HEK293 (cell line): Measurements from ENCODE around the gene LRP6.

ENCODE experiments used
- CTCF ChIA-PET: fragments of 350-600 bp; formaldehyde crosslinking; extraction: SDS; loops from one replicate; lab custom pipeline; 2021; ENCODE audit warnings: antibody characterized with exemption; lab: Yijun Ruan, JAX
- POLR2A ChIA-PET: fragments of 300-600 bp; formaldehyde crosslinking; extraction: SDS; loops from one replicate; lab custom pipeline; 2020; ENCODE audit warnings: antibody characterized with exemption, inconsistent platforms; lab: Yijun Ruan, JAX
- H3K27ac ChIP-seq: fragments of 200-500 bp; sonication (Bioruptor generic); 2 replicates; pipeline ENCODE4 v1.5.1; 2014; ENCODE audit warnings: low read depth, low read length, control low read depth, inconsistent platforms; ENCODE audit errors: extremely low read depth
- H3K36me3 ChIP-seq, 2 experiments: fragments of 200-500 bp in 1 of 2; sonication (Bioruptor generic) in 1 of 2; 1 replicate in 1 of 2; 2 replicates in 1 of 2; pipeline ENCODE4 v1.5.1; 2014 to 2017; ENCODE audit warnings: inconsistent platforms in 2 of 2, low read length in 2 of 2; ENCODE audit not compliant: control insufficient read depth in 2 of 2, insufficient read depth in 1 of 2
- H3K4me1 ChIP-seq: fragments of 200-500 bp; sonication (Bioruptor generic); 2 replicates; pipeline ENCODE4 v1.5.1; 2014; ENCODE audit warnings: mild to moderate bottlenecking, low read length, inconsistent platforms; ENCODE audit not compliant: control insufficient read depth, insufficient read depth
- H3K4me3 ChIP-seq: 2 replicates; pipeline ENCODE4 v1.5.1; 2011; ENCODE audit warnings: low read depth, mild to moderate bottlenecking, control low read depth, low read length, moderate library complexity
- H3K9me3 ChIP-seq: fragments of 200-500 bp; sonication (Bioruptor generic); 2 replicates; pipeline ENCODE4 v1.5.1; 2014; ENCODE audit warnings: low read depth, low read length, inconsistent platforms; ENCODE audit not compliant: control insufficient read depth, insufficient read depth
- AEBP2 ChIP-seq: fragments of 450-650 bp; formaldehyde crosslinking; IDR thresholded peaks from 2 replicates; pipeline ENCODE4 v1.5.1; 2016; ENCODE audit warnings: missing biosample characterization, missing genetic modification characterization, borderline replicate concordance
- SCRT2 ChIP-seq: fragments of 450-650 bp; formaldehyde crosslinking; IDR thresholded peaks from 2 replicates; pipeline ENCODE4 v1.5.1; 2016; ENCODE audit warnings: missing biosample characterization, missing genetic modification characterization
- SP7 ChIP-seq: fragments of 450-650 bp; formaldehyde crosslinking; IDR thresholded peaks from 2 replicates; pipeline ENCODE4 v1.5.1; 2016; ENCODE audit warnings: missing biosample characterization, missing genetic modification characterization
- ZBTB17 ChIP-seq: fragments of 450-650 bp; formaldehyde crosslinking; IDR thresholded peaks from 2 replicates; pipeline ENCODE4 v1.5.1; 2016; ENCODE audit warnings: missing biosample characterization, missing genetic modification characterization
- ZBTB44 ChIP-seq: fragments of 450-650 bp; IDR thresholded peaks from 2 replicates; pipeline ENCODE4 v1.5.1; 2018; ENCODE audit warnings: missing biosample characterization, mild to moderate bottlenecking, missing genetic modification characterization
- ZBTB48 ChIP-seq: fragments of 450-650 bp; formaldehyde crosslinking; IDR thresholded peaks from 2 replicates; pipeline ENCODE4 v1.5.1; 2016; ENCODE audit warnings: missing biosample characterization, missing genetic modification characterization
- ZBTB8A ChIP-seq: fragments of 450-650 bp; formaldehyde crosslinking; IDR thresholded peaks from 2 replicates; pipeline ENCODE4 v1.5.1; 2016; ENCODE audit warnings: missing biosample characterization, missing genetic modification characterization
- ZFP3 ChIP-seq: fragments of 450-650 bp; formaldehyde crosslinking; IDR thresholded peaks from 2 replicates; pipeline ENCODE4 v1.5.1; 2016; ENCODE audit warnings: low read depth, missing biosample characterization, missing genetic modification characterization
- ZIC2 ChIP-seq: fragments of 450-650 bp; formaldehyde crosslinking; IDR thresholded peaks from 2 replicates; pipeline ENCODE4 v1.5.1; 2016; ENCODE audit warnings: missing biosample characterization, missing genetic modification characterization
- ZNF138 ChIP-seq: fragments of 450-650 bp; formaldehyde crosslinking; IDR thresholded peaks from 2 replicates; pipeline ENCODE4 v1.5.1; 2016; ENCODE audit warnings: missing biosample characterization, missing genetic modification characterization, borderline replicate concordance
- ZNF2 ChIP-seq: fragments of 450-650 bp; formaldehyde crosslinking; IDR thresholded peaks from 2 replicates; pipeline ENCODE4 v1.5.1; 2016; ENCODE audit warnings: missing biosample characterization, missing genetic modification characterization
- ZNF335 ChIP-seq: fragments of 450-650 bp; formaldehyde crosslinking; conservative IDR thresholded peaks from 2 replicates; pipeline ENCODE4 v1.5.1; 2016; ENCODE audit warnings: missing biosample characterization, missing genetic modification characterization
- ZNF341 ChIP-seq: fragments of 450-650 bp; formaldehyde crosslinking; IDR thresholded peaks from 2 replicates; pipeline ENCODE4; 2016; ENCODE audit warnings: low read depth, missing biosample characterization, missing genetic modification characterization
- ZNF350 ChIP-seq: fragments of 450-650 bp; formaldehyde crosslinking; IDR thresholded peaks from 2 replicates; pipeline ENCODE4 v1.5.0; 2017; ENCODE audit warnings: missing biosample characterization, mild to moderate bottlenecking, missing genetic modification characterization
- ZNF416 ChIP-seq: fragments of 450-650 bp; formaldehyde crosslinking; IDR thresholded peaks from 2 replicates; pipeline ENCODE4 v1.5.1; 2016; ENCODE audit warnings: missing biosample characterization, missing genetic modification characterization
- ZNF423 ChIP-seq: fragments of 450-650 bp; formaldehyde crosslinking; IDR thresholded peaks from 2 replicates; pipeline ENCODE4 v1.5.1; 2016; ENCODE audit warnings: missing biosample characterization, missing genetic modification characterization
- ZNF426 ChIP-seq: fragments of 450-650 bp; formaldehyde crosslinking; IDR thresholded peaks from 2 replicates; pipeline ENCODE4 v1.5.1; 2017; ENCODE audit warnings: missing biosample characterization, missing genetic modification characterization, mild to moderate bottlenecking, inconsistent platforms, moderate library complexity
- ZNF473 ChIP-seq: fragments of 450-650 bp; formaldehyde crosslinking; IDR thresholded peaks from 2 replicates; pipeline ENCODE4 v1.5.1; 2017; ENCODE audit warnings: missing biosample characterization, missing genetic modification characterization
- ZNF514 ChIP-seq: fragments of 450-650 bp; formaldehyde crosslinking; IDR thresholded peaks from 2 replicates; pipeline ENCODE4 v1.5.1; 2016; ENCODE audit warnings: missing biosample characterization, missing genetic modification characterization
- ZNF521 ChIP-seq: fragments of 450-650 bp; formaldehyde crosslinking; IDR thresholded peaks from 2 replicates; pipeline ENCODE4 v1.5.1; 2017; ENCODE audit warnings: missing biosample characterization, mild to moderate bottlenecking, missing genetic modification characterization
- ZNF548 ChIP-seq: fragments of 450-650 bp; formaldehyde crosslinking; IDR thresholded peaks from 2 replicates; pipeline ENCODE4 v1.5.1; 2016; ENCODE audit warnings: missing biosample characterization, missing genetic modification characterization
- ZNF555 ChIP-seq: fragments of 450-650 bp; formaldehyde crosslinking; conservative IDR thresholded peaks from 2 replicates; pipeline ENCODE4 v1.5.1; 2017; ENCODE audit warnings: missing biosample characterization, mild to moderate bottlenecking, missing genetic modification characterization, inconsistent platforms
- ZNF561 ChIP-seq: fragments of 450-650 bp; IDR thresholded peaks from 2 replicates; pipeline ENCODE4 v1.5.1; 2018; ENCODE audit warnings: missing biosample characterization, missing genetic modification characterization, borderline replicate concordance
- ZNF670 ChIP-seq: fragments of 450-650 bp; formaldehyde crosslinking; IDR thresholded peaks from 2 replicates; pipeline ENCODE4 v1.5.1; 2016; ENCODE audit warnings: missing biosample characterization, missing genetic modification characterization, low read depth
- ZNF76 ChIP-seq: fragments of 450-650 bp; formaldehyde crosslinking; IDR thresholded peaks from 2 replicates; pipeline ENCODE4; 2016; ENCODE audit warnings: low read depth, missing biosample characterization, missing genetic modification characterization, borderline replicate concordance
- ZNF791 ChIP-seq: fragments of 450-650 bp; formaldehyde crosslinking; IDR thresholded peaks from 2 replicates; pipeline ENCODE4 v1.5.1; 2016; ENCODE audit warnings: missing biosample characterization, missing genetic modification characterization
- ZNF837 ChIP-seq: fragments of 450-650 bp; formaldehyde crosslinking; IDR thresholded peaks from 2 replicates; pipeline ENCODE4 v1.5.1; 2016; ENCODE audit warnings: missing biosample characterization, missing genetic modification characterization
- ZSCAN4 ChIP-seq: fragments of 450-650 bp; formaldehyde crosslinking; IDR thresholded peaks from 2 replicates; pipeline ENCODE4 v1.5.1; 2017; ENCODE audit warnings: missing biosample characterization, missing genetic modification characterization
- TF ChIP-seq, protein P1 (sequence below): fragments of 450-650 bp; formaldehyde crosslinking; IDR thresholded peaks from 2 replicates; pipeline ENCODE4 v1.5.1; 2017; ENCODE audit warnings: missing biosample characterization, missing genetic modification characterization

The LRP6 gene

GRCh38 chr12:12273291-12273957, 6.6 kb upstream of the LRP6 start:
- Histone ChIP-seq H3K9me3 (no peaks in the 10 kb centered on the region), H3K27ac (no peak overlapping the region), H3K36me3 (no peaks in the 10 kb centered on the region), H3K4me1 (no peaks in the 10 kb centered on the region), H3K4me3 (no peak overlapping the region)
- ChIA-PET CTCF (interaction anchor here (0.7 to 1.4 kb wide), 2 partner anchors 23 to 54 kb away, joined by 4 read pairs; no protein-coding TSS in a partner anchor), POLR2A (no interaction called here)
- TF ChIP-seq, protein P1, sequence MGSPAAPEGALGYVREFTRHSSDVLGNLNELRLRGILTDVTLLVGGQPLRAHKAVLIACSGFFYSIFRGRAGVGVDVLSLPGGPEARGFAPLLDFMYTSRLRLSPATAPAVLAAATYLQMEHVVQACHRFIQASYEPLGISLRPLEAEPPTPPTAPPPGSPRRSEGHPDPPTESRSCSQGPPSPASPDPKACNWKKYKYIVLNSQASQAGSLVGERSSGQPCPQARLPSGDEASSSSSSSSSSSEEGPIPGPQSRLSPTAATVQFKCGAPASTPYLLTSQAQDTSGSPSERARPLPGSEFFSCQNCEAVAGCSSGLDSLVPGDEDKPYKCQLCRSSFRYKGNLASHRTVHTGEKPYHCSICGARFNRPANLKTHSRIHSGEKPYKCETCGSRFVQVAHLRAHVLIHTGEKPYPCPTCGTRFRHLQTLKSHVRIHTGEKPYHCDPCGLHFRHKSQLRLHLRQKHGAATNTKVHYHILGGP (tag by site-specific recombination), result no peak
- TF ChIP-seq ZNF341 (no peak), ZNF423 (tag by site-specific recombination) (no peak), ZSCAN4 (tag by site-specific recombination) (no peak), ZNF2 (no peak), ZNF555 (tag by site-specific recombination) (no peak), ZIC2 (tag by site-specific recombination) (no peak), ZNF670 (tag by site-specific recombination) (no peak), ZBTB8A (no peak), ZNF426 (tag by site-specific recombination) (no peak), ZNF416 (tag by site-specific recombination) (no peak), ZNF138 (no peak), ZNF335 (tag by site-specific recombination) (no peak)

DNA sequence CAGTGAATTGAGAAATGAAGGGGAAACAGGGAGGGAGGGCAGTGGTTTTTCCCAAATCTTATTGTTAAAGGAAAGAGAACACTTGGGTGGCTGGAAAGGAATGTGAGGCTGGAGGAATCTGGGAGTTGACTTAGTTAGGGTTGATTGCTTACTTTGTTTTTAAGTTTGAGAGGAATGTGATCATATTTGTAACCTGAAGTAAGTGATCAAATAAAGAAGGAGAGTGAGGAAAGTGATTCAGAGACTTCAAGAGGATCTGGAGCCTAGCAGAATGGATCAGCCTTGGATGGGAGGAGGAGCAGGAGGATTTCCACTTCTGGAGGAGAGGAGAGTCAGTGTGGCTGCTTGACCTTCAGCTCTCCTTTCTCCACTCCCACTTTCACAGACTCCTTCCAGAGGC, 6.0 kb upstream of the LRP6 start:
- ChIA-PET POLR2A (no interaction called here), CTCF (interaction anchor here (0.7 to 1.4 kb wide), 2 partner anchors 23 to 55 kb away, joined by 4 read pairs; no protein-coding TSS in a partner anchor)
- H3K27ac ChIP-seq, result no peak overlapping the region
- no peak for TF ChIP-seq ZNF791 (tag by site-specific recombination)
- TF ChIP-seq ZNF521 (tag by site-specific recombination), result no peak
- TF ChIP-seq ZFP3 (tag by site-specific recombination), result no peak
- TF ChIP-seq ZNF514 (tag by site-specific recombination), result no peak
- no peak for TF ChIP-seq ZNF837 (tag by site-specific recombination)
- no peak for TF ChIP-seq ZNF76 (tag by site-specific recombination)
- TF ChIP-seq ZBTB17, result 0 out of 2 replicates have a peak, but pooled peaks have one; percentile 26
- TF ChIP-seq ZBTB48 (tag by site-specific recombination), result no peak
- no peak for TF ChIP-seq ZNF341
- no peak for TF ChIP-seq AEBP2 (tag by site-specific recombination)
- TF ChIP-seq ZNF561, result no peak
- no peak for TF ChIP-seq ZNF350
- no peak for TF ChIP-seq SP7 (tag by site-specific recombination)
- TF ChIP-seq ZBTB44 (tag by site-specific recombination), result no peak
- TF ChIP-seq SCRT2, result no peak
- no peak for TF ChIP-seq ZNF473 (tag by site-specific recombination)
- TF ChIP-seq ZNF548 (tag by site-specific recombination), result no peak

More for the DNA sequence above, 6.0 kb upstream of the LRP6 start:
- no peaks in the 10 kb centered on the region for H3K9me3 ChIP-seq
- H3K36me3 ChIP-seq, result no peaks in the 10 kb centered on the region
- H3K4me1 ChIP-seq, result no peaks in the 10 kb centered on the region
- H3K4me3 ChIP-seq, result no peak overlapping the region
